Left forelimb (tissue), 1 donor: ENCODE results near the gene AMZ1.
A peak's percentile ranks its signal among the peaks of the same experiment; 100 is the strongest.
"Not testable (repeated sequence)": the region's sequence is repeated elsewhere in the genome, so short reads cannot be mapped to it uniquely, and the experiment has no call there.

ENCODE experiments used
- DNase-seq: peaks from one replicate; pipeline ENCODE4 v3.0.0-alpha.2; 2018; ENCODE audit warnings: low spot score

AMZ1 gene

DNA sequence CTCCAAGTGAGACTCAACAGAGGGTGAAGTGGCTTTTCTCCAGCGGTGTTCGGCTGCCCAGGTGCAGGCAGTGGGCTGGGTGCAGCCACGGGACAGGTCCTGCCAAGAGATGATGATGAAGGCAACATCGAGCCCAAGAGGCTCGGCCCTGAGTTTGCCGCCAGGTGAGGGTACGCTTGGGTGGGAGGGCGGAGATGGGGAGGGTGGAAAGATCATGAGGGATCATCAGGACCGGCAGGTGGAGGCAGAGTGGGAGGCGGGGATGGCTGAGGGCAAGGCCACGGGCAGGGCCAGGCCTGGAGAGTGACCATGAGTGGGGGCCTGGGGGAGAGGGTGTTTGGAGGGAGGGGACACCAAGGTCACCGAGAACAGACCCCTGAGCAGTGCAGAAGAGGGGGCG lies 17.8 kb upstream of the AMZ1 start:
- no peak for DNase-seq

DNA sequence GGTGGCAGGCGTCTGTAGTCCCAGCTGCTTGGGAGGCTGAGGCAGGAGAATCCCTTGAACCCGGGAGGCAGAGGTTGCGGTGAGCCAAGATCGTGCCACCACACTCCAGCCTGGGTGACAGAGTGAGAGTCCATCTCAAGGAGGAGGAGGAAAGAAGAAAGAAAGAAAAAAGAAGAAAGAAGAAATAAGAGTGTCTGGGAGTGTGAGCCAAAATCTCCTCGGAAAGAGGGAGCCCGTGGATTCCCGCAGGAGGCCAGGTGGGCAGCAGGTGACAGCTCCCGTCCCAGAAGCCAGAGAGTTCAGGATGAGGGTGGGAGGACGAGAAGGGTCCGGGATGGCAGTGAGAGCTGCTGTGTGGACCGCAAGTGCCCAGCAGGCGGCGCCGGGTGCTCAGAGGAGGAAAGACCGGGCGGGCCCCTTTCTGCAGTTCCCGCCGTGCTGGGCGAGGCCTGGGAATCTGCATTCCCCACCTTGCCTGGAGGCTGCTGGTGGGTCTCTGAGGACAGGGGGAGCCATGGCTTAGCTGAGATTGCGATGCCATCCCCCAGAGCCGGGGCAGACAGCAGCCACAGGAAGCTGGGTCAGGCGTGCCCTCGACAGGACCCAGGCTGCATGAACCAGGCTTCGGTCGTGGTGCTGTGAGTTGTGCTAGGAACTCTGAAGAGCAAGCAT lies 17.1 kb upstream of the AMZ1 start:
- DNase-seq: no peak

- DNase-seq: not testable (repeated sequence)
These were observed 14.8 kb upstream of the AMZ1 start for GRCh38 chr7:2673214-2673613.

- DNase-seq: no peak
These were observed 14.1 kb upstream of the AMZ1 start for GRCh38 chr7:2673934-2674333.

DNA sequence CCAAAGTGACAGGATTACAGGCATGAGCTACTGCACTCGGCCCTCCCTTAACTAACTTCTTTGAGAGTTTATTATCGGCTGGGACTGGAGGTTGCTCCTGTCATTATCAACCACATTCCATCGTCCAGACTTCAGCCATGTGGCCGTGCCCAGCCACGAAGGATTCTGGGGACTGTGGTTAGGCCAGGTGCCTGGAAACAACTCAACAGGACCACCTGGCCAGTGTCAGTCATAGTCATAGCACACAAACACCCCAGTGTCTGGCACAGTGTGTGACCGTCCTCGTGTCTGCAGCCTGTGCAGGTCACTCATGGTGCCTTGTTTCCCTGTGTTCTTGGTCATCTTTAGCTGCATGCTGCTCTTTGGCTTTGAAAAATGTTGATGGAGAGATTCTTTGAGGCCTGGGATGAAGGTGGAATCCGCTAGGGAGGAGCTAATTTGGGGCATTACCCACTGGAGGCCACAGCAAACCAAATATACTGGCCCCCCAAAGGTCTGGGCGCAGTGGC lies 12.7 kb upstream of the AMZ1 start:
- DNase-seq: no peak

DNA sequence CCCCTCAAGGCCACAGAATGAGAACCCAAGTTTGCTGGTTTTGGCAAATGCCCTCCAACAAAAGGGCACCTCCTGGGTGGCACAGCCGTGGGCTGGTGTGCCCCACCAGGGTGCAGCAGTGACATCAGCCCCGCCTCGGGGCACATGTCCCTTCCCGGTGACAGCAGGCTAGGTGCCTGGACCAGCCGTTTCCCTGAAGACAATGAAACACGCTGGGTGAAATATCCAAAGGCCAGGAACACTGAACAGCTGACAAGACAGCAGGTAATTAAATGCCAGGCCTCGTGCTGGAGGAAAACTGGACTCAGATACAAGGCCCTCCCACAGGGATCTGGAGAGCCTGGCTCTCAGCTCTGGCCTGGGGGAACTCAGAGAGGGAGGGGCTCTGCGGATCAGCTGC lies 11.4 kb upstream of the AMZ1 start:
- not testable (repeated sequence) for DNase-seq

- DNase-seq: not testable (repeated sequence)
These were observed 9.5 kb upstream of the AMZ1 start for GRCh38 chr7:2678454-2678853.

DNA sequence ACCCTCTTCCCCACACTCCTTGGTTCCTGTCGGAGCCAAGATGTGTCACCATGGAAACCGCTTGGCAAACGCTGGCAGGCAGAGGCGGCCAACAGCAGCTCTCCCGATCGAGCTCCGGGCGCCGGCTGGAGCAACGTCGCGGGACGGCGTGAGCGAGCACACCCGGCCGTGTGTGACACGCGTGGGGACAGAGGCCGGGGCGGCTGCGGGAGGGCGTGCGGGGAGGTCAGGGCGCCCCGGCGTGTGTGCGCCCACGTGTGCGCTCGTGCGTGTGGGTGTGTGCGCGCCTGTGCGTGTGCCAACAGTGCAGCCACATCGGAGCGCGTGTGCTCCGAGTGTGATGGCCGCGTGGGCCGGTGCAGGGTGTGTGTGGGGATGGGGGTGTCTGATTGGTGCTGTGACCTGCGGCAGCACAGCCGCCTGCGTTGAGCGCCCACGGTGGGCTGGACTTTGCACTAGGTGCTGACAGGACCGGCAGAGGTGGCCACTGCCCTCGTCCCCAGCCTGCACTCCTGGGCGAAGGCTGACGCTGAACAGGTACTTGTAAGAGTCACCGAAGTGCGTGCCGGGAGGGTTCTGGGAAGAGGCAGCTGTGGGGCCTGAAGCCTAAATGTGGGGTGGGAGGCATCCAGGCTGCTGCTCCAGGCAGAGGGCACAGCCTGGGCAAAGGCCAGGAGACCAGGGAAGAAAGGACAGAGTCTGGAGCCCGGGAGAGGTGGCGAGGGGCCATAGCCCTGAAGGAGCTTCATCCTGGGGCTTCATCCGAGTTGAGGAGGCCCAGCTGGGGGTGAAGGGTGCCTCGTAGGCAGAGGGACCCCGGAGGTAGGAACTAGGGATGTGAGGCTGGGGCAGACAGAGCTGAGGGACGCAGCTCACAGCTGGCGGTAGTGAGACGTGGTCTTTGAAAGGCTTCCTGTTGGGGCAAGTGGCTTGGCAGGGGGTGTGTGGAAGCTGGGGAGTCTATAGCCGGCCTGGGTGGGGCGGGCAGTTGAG lies 8.6 kb upstream of the AMZ1 start:
- not testable (repeated sequence) for DNase-seq

DNA sequence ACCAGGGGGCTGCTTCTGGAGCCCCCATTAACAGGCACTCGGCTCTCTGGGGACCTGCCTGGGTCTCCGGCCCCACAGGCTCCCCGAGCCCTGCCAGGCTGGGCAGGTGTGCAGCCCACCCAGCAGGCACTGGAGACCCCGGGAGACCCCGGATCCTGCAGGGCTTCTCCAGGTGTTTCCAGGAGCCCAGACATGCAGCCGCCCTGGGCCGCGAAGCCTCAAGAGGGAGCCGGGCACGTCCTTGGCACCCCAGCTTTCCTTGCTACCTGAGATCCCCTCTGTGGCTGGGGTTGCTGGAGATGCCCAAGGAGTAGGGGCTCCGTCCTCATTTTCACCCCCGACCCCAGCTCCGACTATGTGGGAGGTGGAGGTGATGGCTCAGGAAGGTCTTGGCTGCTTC lies 7.7 kb upstream of the AMZ1 start:
- no peak for DNase-seq

GRCh38 chr7:2680792-2681490 lies 7.1 kb upstream of the AMZ1 start:
- DNase-seq: peak; percentile 81

- no peak for DNase-seq
These were observed 5.8 kb upstream of the AMZ1 start for GRCh38 chr7:2681929-2682799.

DNA sequence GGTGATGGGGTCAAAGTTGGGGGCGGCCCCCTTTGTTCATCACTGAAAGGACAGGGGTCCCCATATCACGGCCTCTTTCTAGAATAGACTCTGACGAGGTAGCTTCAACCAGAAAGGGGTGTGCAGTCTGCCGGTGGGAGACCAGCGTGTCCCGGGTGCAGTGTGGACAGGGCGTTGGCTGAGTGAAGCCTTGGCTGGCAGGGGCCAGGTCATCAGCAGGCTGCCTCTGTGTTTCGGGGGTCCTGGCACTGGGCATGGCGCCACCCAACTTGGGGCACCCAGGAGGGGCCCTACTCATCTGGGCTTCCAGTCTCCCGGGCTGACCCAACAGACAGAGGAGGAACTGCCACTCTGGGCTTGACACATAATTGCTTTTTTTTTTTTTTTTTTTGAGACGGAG lies 3.5 kb upstream of the AMZ1 start:
- no peak for DNase-seq

DNA sequence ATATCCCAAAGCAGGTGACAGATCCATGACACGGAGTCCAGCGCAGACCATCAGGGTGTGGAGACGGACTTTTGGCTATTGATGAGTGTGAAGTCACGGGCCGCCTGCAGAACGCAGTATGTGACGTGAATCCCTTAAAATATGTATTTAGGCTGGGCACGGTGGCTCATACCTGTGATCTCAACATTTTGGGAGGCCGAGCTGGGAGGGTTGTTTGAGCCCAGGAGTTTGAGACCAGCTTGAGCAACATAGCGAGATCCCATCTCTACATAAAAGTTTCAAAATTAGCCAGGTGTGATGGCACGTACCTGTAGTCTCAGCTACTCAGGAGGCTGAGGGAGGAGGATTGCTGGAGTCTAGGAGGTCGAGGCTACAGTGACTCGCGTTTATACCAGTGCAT lies 1.9 kb upstream of the AMZ1 start:
- no peak for DNase-seq

DNA sequence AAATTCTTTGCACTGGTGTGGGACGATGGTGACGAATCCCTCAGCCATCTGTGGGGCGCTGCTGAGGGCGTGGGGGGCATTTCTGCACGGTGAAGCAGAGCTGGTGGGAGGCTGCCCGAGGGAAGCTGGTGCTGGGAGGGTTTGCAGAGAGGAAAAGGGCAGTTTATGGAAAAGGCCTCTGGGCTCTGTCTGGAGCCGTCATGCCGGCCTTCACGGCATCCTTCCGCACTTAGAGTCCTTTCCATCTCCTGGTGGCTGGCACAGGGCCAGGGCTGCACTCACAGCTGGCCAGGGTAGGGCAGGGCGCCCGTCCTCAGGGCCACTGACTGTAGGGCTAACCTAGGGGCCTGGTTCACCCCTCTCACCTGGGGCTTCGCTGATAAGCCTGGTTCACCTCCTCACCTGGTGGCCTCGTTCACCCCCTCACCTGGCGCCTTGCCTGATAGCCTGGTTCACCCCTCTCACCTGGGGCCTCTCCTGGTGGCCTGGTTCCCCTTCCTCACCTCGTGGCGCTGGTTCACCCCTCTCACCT lies 598 bp upstream of the AMZ1 start:
- no peak for DNase-seq

DNA sequence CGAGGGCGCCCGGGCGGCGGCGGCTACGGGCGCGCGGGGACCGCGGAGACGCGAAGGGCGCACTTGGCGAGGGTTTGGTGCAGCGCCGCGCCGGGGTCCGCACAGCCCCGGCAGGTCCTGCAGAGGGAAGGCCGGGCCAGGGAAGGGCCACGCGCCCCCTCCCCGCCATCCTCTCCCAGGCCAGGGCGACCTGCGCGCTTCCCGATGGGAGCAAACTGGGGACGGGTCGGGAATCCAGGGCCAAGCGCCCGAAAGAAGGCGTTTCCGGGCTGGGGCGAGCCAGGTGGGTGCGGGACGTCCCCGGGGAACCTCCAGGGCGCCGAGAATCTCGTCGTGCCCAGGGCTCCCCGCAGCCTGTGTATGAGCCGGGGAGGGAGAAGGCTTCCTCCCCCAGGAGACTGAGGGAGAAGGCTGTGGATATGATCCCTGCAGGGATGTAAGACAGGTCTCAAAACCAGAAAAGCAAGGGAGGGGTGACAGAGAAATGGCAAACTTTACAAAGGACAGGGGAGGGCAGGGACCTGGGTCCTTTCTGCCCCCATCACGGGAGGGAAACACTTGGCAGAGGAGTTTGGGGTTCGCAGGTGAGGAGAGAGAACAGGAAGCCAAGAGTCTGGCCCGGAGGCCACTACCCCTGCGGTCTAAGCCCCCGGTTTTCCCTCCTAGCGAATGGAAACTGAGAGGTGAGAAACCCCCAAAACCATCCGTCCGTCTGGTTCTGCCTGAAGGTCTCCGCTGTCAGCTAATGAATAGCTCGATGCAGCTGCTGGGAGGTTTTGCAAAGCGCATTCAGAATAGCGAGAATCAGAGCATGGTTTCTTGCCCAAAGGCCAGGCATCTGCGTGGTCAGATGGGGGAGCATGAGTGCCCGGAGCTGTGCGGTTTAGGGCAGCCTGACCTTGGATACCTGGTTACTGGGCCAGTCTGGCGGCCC lies 674 bp downstream of the AMZ1 start:
- DNase-seq: no peak

DNA sequence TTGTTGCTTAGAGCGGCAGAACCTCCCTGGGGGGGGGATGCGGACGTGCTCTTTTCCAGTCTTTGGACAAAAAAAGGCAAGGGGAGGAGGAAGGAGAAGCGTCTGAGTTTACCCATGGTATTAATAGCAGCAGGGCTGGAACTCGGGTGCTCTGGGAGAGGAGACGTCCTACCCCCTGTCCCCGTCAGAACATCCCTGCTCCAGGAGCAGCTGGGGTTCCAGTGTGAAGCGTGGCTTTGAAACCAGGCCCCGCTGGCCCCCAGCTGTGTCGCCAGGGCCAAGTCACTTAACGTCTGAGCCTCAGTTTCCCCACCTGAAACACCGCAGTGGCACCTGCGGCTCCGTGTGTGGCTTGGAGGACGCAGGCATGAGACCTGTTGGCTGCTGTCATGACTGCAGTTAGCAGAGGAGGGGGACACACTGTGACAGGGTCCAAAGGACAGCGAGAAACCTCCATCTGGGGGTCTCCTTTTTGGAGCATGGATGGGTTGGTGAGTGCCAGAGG lies 1.4 kb downstream of the AMZ1 start:
- DNase-seq: no peak

GRCh38 chr7:2689951-2690705 lies 2.1 kb downstream of the AMZ1 start:
- no peak for DNase-seq

DNA sequence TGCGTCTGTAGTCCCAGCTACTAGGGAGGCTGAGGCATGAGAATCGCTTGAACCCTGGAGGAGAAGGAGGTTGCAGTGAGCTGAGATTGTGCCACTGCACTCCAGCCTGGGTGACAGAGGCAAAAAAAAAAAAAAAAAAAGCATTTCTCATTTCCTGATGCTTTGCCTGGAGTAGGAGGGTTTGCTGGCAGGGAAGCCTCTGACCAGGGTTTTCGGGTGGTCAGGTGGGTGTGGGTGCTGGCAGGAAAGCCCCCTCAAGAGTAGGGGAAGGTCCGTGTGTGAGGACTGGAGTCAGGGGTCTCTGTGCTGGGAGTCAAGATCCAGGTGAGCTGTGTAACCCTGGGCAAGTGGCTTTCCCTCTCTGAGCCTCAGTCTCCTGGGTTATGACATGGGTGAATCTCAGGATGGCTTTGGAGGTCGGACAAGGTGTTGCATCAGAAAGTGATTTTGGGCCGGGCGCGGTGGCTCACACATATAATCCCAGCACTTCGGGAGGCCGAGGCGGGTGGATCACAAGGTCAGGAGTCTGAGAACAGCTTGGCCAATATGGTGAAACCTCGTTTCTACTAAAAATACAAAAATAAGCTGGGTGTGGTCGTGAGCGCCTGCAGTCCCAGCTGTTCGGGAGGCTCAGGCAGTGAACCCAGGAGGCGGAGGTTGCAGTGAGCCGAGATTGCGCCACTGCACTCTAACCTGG lies 3.2 kb downstream of the AMZ1 start:
- DNase-seq: no peak
